Dedifferentiated amniotic fluid mesenchymal stem cell (primary cell): ENCODE data around the gene ZNF146.
"Not testable (repeated sequence)": the region's sequence is repeated elsewhere in the genome, so short reads cannot be mapped to it uniquely, and the experiment has no call there.

Experiments
- DNase-seq: peaks from one replicate; pipeline ENCODE4 v3.0.0-alpha.2; 2016; ENCODE audit errors: extremely low spot score

ZNF146 gene

DNA sequence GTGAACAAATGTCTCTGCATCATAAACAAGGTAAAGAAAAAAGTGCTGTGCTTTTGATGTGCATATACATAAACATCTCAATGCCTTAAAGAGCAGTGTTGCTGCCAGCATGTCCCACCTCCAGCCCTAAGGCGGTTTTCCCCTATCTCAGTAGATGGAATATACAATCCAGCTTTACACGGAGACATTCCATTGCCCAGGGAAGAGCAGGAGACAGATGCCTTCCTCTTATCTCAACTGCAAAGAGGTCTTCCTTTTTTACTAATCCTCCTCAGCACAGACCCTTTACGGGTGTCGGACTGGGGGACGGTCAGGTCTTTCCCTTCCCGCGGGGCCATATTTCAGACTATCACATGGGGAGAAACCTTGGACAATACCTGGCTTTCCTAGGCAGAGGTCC is 18.7 kb downstream of the ZNF146 start:
- not testable (repeated sequence) for DNase-seq

DNA sequence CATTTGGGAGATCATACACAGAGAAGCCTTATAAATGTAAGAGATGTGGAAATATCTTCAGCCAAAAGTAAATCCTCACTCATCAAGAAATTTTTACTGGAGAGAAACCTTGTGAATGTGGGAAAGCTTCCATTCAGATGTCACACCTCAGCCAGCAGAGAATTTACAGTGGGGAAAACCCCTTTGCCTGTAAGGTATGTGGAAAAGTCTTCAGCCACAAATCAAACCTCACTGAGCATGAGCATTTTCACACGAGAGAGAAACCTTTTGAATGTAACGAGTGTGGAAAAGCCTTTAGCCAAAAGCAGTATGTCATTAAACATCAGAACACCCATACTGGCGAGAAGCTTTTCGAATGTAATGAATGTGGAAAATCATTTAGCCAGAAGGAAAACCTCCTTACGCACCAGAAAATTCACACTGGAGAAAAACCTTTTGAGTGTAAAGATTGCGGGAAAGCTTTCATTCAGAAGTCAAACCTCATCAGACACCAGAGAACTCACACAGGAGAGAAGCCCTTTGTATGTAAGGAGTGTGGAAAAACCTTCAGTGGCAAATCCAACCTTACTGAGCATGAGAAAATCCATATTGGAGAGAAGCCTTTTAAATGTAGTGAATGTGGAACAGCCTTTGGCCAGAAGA is 21.5 kb downstream of the ZNF146 start:
- DNase-seq, result no peak

DNA sequence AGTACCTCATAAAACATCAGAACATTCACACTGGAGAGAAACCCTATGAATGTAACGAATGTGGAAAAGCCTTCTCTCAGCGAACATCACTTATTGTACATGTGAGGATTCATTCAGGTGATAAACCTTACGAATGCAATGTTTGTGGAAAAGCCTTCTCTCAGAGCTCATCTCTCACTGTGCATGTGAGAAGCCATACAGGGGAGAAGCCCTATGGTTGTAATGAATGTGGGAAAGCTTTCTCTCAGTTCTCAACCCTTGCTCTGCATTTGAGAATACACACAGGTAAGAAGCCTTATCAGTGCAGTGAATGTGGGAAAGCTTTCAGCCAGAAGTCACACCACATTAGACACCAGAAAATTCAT is 22.0 kb downstream of the ZNF146 start:
- DNase-seq, result no peak

DNA sequence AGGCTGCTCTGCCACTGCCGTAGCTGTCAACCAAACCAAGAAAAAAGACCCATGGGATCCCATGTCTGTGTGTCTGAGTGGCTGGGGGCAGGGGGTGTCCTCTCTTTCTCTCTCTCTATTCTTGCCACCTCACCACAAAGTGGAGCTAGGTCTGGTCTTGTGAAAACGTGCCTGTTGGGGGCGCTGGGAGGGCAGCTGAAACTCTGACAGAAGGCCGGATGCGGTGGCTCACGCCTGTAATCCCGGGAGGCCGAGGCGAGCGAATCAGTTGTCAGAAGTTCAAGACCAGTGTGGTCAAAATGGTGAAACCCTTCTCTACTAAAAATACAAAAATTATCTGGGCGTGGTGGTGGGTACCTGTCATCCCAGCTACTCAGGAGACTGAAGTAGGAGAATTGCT is 29.2 kb downstream of the ZNF146 start:
- DNase-seq, result no peak

DNA sequence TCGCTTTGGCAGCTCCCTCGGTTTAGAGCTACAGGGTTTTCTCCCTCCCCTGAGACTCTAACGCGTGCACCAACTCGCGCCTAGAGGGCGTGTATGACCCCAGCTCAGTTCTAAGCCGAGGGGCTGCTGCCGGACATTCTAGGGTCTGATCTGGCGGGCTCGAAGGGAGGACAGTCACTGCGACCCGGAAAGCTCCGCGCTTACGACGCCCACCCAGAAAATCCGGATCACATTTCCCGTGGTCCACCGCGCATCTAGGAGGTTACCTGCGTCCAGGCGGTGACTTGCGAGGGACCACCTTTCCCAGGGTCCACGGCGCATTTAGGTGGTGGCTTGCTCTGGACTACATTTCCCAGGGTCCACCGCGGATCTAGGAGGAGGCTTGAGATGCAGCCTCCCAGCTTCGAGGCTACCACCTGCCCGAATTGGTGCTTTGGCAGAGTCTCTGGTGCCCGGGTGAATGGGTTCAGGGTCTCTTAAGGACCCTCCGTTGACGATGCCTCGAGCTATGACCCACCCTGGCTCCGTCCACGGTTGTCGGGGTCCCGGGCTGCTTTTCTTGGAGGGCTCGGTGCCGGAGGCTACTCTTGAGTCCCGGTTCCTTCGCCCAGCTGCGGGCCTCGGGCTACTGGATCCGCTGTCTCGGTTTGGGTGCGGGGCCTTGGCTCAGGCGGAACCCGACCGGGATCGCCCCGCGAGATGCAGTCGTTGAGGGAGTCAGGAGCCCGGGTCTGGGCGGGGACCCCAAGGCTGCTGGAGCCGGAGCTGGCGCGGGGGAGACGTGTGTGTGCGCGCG is 30.5 kb downstream of the ZNF146 start:
- DNase-seq, result no peak

DNA sequence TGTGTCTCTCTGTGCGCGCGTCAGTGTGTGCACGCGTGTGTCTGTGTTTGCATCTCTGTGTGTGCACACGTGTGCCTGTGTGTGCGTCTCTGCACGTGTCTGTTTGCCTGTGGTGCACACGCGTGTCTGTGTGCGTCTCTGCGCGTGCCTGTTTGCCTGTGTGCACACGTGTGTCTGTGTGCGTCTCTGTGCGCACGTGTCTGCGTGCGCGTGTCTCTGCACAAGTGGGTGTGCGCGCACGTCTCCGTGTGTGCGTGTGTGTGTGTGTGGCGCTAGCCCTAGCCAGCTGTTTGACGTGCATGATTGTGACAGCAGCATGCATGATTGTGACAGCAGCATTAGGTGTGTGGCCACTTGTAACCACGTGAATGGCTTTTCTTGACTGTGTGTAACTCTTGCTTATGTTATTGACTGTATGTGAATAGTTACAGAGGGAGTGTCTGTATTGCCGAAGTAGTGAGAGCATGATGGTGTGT is 31.1 kb downstream of the ZNF146 start:
- DNase-seq, result no peak

DNA sequence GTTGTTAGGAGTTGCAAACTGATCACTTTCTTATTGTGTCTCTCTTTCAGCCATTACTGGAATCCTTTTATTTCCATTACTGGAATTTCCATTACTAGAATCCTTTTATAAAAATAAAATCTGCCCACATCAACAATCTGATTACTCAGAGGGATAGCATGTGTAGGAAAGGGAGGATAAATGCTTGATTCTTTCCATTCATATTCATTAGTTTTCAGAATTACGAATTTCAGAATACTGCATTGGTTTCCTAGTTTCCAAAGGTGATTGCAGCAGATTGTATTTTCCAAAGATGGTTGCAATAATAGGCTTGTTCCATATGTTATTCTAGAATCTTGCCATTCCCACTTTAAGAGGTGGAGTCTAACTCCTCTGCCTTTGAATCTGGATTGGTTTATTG is 37.1 kb downstream of the ZNF146 start:
- no peak for DNase-seq

DNA sequence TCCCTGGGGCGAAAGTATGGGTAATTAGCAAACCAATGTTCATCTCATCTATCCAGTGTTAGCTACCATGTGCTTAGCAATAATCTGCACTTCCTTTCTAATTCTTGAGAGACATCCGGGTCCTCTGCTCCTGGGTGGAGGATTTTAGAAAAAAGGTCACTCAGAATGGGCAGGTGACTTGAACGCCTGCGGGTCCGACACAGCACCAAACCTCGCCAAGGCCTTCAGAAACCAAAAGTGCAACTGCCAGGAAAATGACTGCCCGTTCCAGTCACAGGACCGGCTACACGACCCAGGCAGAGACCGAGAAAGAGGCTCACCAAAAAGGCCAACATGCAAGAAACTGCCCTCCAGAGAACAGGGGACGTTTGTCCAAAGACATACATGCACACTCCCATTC is 39.9 kb downstream of the ZNF146 start:
- DNase-seq, result no peak

DNA sequence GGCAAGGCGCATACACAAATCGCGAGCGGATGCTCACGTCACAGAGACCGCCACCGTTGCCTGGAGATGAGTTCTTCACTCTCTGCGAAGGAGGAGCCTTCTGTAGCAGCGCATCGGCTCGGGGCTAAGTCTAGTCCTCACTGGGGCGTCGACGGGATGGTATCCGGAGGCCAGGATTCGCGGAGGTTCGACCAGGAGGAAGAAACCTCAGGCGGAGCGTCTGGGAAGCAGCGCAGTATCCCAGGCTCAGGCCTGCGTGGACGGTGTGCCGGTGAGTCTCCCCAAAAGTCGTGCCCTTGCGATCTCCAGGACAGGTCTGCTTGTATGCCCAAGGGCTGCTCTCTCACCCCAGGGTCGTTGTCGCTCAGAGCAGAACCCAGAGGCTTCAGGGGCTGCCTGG is 40.4 kb downstream of the ZNF146 start:
- DNase-seq, result no peak

DNA sequence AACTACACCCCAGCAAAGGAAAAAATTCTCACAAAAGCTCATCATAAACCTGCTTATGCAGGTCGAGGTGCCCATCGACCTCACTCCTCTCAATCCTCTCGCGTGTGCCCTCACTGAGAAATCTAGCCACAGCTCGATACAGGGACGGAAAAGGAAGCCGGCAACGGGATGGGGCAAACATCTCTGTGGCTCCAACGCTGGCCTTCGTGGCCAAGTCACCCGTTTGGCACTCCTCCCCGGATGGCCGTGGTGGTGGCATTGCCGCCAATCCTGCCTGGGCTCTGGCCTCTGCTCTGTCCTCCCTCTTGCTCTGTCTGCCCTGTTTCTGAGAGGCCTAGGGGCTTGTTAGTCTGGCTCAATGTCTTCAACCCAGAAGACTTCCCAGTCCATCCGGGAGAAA is 41.2 kb downstream of the ZNF146 start:
- DNase-seq, result no peak

DNA sequence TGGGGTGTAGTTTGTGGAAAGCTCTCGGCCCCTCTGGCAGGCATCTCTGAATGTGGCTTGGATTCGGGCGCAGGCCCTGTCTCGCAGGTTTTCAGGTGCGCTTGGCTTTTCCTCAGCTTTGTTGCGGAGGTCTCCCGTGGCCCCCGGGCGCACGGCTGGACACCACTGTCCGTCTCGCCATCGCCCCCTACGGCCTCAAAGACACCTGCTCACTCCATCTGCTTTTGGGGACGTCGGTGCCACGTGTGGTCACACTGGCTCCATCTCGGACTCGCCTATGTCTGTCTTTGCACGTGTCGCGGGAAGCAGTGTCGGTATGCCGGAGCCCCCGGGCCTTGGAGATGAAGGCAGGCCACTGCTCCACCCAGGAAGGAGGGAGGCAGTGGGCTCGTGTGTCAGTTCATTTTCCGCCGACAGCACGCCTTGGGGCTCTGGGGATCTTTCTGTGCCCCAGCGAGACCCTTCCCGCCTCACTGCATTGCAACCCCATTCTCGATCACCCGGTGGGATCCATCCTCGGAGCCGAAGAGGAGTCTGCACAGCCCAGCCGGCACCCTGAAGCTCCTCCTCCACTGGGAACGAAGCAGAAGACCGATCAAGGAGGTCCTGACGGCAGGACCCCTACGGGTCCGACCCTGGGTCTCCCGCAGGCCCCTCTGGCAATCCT is 42.1 kb downstream of the ZNF146 start:
- no peak for DNase-seq

DNA sequence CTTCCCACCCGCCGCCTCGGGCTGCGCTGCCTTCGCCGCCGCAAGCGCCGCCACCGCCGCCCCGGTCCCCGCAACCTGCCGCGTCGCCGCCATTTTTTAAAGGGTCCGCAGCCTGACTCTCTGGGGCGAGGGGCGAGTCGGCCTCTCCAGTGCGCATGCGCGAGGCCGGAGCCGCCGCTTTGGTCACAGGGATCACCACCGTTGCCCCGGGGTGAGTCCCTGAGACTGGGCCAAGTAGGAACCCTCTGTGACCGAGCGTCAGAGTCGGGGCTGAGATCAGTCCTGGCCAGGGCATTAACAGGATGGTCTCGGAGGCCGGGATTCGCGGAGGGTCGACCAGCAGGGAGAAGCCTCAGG is 42.6 kb downstream of the ZNF146 start:
- no peak for DNase-seq

DNA sequence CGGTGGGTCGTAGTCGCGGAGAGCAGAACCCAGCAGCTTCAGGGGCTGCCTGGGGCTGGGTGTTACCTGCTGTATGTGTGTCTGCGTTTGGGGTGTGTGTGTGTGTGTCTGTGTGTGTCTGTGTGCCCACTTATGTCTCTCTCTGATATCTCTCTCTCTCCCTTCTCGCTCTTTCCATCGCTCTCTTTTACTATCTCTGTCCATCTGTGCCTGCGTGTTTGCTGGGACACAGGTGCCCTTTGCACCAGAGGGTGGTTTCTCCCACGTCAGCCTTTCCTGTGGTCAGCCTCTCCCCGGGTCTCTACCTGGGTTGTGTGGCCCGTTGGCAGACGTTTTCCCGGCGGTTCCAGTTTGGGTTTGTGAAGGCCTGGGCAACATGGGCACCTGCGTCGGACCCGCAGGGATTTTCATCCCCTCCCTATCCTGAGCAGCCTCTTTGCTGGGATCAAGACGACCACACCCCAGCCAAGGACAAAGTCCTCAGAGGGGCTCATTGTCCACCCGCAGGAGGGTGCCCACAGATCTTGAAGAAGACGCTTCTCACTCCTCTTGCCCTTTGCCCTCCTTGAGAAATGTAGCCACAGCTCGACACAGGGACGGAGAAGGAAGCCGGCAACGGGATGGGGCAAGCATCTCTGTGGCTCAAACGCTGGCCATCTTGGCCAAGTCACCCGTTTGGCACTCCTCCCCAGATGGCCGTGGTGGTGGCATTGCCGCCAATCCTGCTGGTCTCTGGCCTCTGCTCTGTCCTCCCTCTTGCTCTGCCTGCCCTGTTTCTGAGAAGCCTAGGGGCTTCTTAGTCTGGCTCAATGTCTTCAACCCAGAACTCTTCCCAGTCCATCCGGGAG is 43.3 kb downstream of the ZNF146 start:
- no peak for DNase-seq

DNA sequence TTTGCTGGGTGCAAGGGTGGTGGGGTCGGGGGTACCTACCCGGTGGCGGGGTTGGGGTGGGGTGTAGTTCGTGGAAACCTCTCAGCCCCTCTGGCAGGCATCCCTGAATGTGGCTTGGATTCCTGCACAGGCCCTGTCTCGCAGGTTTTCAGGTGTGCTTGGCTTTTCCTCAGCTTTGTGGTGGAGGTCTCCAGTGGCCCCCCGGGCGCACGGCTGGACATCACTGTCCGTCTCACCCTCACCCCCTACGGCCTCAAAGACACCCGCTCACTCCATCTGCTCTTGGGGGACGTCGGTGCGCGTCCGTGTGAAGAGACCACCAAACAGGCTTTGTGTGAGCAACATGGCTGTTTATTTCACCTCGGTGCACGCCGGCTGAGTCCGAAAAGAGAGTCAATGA is 44.3 kb downstream of the ZNF146 start:
- no peak for DNase-seq

DNA sequence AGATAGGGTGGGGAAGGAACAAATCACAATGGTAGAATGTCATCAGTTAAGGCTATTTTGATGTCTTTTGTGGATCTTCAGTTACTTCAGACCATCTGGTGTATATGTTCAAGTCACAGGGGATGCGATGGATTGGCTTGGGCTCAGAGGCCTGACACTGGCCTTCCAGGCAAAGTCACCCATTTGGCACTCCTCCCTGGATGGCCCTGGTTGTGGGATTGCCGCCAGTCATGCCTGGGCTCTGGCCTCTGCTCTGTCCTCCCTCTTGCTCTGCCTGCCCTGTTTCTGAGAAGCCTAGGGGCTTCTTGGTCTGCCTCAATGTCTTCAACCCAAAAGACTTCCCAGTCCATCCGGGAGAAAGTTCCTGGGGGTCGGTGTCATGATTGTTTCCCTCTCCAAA is 50.2 kb downstream of the ZNF146 start:
- DNase-seq, result no peak

DNA sequence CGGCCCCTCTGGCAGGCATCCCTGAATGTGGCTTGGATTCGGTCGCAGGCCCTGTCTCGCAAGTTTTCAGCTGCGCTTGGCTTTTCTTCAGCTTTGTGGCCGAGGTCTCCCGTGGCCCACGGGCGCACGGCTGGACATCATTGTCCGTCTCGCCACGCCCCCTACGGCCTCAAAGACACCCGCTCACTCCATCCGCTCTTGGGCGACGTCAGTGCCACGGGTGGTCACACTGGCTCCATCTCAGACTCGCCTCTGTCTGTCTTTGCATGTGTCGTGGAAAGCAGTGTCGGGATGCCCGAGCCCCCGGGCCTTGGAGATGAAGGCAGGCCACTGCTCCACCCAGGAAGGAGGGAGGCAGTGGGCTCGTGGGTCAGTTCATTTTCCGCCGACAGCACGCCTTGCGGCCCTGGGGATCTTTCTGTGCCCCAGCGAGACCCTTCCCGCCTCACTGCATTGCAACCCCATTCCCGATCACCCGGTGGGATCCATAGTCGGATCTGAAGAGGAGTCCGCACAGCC is 51.0 kb downstream of the ZNF146 start:
- no peak for DNase-seq

DNA sequence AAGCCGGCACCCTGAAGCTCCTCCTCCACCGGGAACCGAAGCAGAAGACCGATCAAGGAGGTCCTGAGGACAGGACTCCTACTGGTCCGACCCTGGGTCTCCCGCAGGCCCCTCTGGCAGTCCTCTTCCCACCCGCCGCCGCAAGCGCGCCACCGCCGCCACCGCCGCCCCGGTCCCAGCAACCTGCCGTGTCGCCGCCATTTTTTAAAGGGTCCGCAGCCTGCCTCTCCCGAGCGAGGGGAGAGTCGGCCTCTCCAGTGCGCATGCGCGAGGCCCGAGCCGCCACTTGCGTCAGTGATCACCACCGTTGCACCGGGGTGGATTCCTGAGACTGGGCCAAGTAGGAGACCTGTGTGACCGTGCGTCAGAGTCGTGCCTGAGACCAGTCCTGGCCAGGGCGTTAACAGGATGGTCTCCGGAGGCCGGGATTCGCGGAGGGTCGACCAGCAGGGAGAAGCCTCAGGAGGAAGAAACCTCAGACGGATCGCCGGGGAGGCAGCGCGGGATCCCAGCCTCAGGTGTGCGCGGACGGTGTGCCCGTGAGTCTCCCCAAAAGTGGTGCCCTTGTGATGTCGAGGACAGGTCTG is 51.6 kb downstream of the ZNF146 start:
- no peak for DNase-seq

DNA sequence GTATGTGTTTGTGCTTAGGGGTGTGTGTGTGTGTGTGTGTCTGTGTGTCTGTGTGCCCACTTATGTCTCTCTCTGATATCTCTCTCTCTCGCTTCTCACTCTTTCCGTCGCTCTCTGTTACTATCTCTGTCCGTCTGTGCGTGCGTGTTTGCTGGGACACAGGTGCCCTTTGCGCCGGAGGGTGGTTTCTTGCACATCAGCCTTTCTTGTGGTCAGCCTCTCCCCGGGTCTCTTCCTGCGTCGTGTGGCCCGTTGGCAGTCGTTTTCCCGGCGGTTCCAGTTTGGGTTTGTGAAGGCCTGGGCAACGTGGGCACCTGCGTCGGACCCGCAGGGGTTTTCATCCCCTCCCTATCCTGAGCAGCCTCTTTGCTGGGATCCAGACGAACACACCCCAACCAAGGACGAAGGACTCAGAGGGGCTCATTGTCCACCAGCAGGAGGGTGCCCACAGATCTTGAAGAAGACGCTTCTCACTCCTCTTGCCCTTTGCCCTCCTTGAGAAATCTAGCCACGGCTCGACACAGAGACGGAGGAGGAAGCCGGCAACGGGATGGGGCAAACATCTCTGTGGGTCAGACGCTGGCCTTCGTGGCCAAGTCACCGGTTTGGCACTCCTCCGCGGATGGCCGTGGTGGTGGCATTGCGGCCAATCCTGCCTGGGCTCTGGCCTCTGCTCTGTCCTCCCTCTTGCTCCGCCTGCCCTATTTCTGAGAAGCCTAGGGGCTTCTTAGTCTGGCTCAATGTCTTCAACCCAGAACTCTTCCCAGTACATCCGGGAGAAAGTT is 52.3 kb downstream of the ZNF146 start:
- no peak for DNase-seq

DNA sequence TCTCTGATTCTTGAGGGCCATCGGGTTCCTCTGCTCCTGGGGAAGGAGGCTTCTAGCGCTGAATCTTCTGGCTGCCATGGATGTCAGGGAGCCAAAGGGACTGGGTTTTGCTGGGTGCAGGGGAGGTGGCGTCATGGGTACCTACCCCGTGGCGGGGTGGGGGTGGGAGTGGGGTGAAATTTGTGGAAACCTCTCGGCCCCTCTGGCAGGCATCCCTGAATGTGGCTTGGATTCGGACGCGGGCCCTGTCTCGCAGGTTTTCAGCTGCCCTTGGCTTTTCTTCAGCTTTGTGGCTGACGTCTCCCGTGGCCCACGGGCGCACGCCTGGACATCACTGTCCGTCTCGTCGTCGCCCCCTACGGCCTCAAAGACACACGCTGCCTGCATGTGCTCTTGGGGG is 53.2 kb downstream of the ZNF146 start:
- DNase-seq, result not testable (repeated sequence)

DNA sequence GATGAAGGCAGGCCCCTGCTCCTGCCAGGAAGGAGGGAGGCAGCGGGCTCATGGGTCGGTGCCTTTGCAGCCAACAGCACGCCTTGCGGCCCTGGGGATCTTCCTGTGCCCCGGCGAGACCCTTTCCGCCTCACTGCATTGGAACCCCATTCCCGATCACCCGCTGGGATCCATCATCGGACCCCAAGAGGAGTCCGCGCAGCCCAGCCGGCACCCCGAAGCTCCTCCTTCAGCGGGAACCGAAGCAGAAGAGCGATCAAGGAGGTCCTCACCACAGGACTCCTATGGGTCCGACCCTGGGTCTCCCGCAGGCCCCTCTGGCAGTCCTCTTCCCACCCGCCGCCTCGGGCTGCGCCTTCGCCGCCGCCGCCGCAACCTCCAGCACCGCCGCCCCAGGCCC is 53.7 kb downstream of the ZNF146 start:
- not testable (repeated sequence) for DNase-seq

DNA sequence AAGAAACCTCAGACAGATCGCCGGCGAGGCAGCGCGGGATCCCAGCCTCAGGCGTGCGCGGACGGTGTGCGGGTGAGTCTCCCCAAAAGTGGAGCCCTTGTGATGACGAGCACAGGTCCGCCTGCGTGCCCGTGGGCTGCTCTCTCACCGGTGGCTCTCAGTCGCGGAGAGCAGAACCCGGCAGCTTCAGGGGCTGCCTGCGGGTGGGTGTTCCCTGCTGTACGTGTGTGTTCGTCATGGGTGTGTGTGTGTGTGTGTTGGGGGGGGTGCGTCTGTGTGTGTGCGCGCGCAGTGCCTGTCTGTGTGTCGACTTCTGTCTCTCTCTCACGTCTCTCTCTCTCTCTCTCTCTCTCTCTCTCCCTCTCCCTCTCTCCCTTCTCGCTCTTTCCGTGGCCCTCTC is 54.4 kb downstream of the ZNF146 start:
- DNase-seq, result not testable (repeated sequence)
